Gastrocnemius medialis (tissue), 4 donors: ENCODE data around the gene ZCCHC12. TPM values are rescaled to one million over a fixed set of nuclear protein-coding genes. Genes with fewer than 3 reads are reported as not detected.
A peak's percentile ranks its signal among the peaks of the same experiment; 100 is the strongest.
"Not testable (repeated sequence)": the region's sequence is repeated elsewhere in the genome, so short reads cannot be mapped to it uniquely, and the experiment has no call there.

Source experiments
- ATAC-seq, 2 donors: fragments of 150-250 bp; one replicate each; pipeline ENCODE4 v1.9.1; 2016
- DNase-seq, 2 donors: peaks; one replicate each; pipeline ENCODE4 v3.0.0-alpha.2; 2019
- H3K27ac ChIP-seq, 4 donors: fragments of 200-600 bp; sonication (generic); 1 replicate in 1 of 4; 2 replicates in 3 of 4; pipeline ENCODE4 v1.5.1; 2016 to 2018; ENCODE audit warnings: mild to moderate bottlenecking in 2 of 4, moderate library complexity in 1 of 4
- H3K27me3 ChIP-seq, 3 donors: fragments of 200-600 bp; sonication (generic) in 2 of 3; 1 replicate in 1 of 3; 2 replicates in 2 of 3; pipeline versions ENCODE4 v1.5.1 to v1.6.0; 2016 to 2019; ENCODE audit warnings: mild to moderate bottlenecking in 1 of 3, moderate library complexity in 1 of 3
- H3K36me3 ChIP-seq, 2 donors: fragments of 200-600 bp; sonication (generic) in 1 of 2; one replicate each; pipeline ENCODE4 v1.5.1; 2017 to 2018
- H3K4me1 ChIP-seq, 2 donors: fragments of 200-600 bp; sonication (generic) in 1 of 2; one replicate each; pipeline ENCODE4 v1.5.1; 2016 to 2017; ENCODE audit warnings: mild to moderate bottlenecking in 2 of 2
- H3K4me3 ChIP-seq, 4 donors: fragments of 200-600 bp; sonication (generic) in 3 of 4; 1 replicate in 1 of 4; 2 replicates in 3 of 4; pipeline ENCODE4 v1.5.1; 2016 to 2019; ENCODE audit warnings: mild to moderate bottlenecking in 2 of 4
- H3K9me3 ChIP-seq, 3 donors: fragments of 200-600 bp; sonication (generic) in 2 of 3; 1 replicate in 1 of 3; 2 replicates in 2 of 3; pipeline ENCODE4 v1.5.1; 2016 to 2019
- POLR2A ChIP-seq, 2 donors: fragments of 450-650 bp; IDR thresholded peaks; one replicate each; pipeline ENCODE4 v1.6.1; 2017; ENCODE audit warnings: antibody characterized with exemption in 2 of 2, mild to moderate bottlenecking in 2 of 2, moderate library complexity in 2 of 2
- in situ Hi-C, 4 donors: fragments of 200-750 bp; cut with MboI; loops; one replicate each; pipeline versions ENCODE4 v1.15.0 to v1.8.0; 2017; ENCODE audit warnings: low sequenced_read_pairs in 4 of 4
- intact Hi-C: fragments of 100-400 bp; cut with DNase I; formaldehyde crosslinking; loops from one replicate; pipeline ENCODE4 v1.15.1; 2023; ENCODE audit warnings: low total_unique reads
- total RNA-seq, 4 donors: library from RNA; depleted of rRNA; stranded (reverse); fragments of >200 nt; gene quantifications; one replicate each; pipeline versions ENCODE4 v1.1.0 to v1.2.3, GENCODE V29; 2016
- TF ChIP-seq, protein P1 (sequence below), 5 experiments: fragments of 450-650 bp in 3 of 5; fragments of 200-600 bp in 2 of 5; sonication (generic) in 2 of 5; IDR thresholded peaks in 4 of 5; conservative IDR thresholded peaks in 1 of 5; 1 replicate in 4 of 5; 2 replicates in 1 of 5; pipeline ENCODE4 v1.5.1; 2016 to 2019; ENCODE audit warnings: antibody characterized with exemption in 5 of 5, mild to moderate bottlenecking in 3 of 5, moderate library complexity in 3 of 5

The ZCCHC12 gene
- total RNA-seq, 4 donors from 2014 or later: not detected

DNA sequence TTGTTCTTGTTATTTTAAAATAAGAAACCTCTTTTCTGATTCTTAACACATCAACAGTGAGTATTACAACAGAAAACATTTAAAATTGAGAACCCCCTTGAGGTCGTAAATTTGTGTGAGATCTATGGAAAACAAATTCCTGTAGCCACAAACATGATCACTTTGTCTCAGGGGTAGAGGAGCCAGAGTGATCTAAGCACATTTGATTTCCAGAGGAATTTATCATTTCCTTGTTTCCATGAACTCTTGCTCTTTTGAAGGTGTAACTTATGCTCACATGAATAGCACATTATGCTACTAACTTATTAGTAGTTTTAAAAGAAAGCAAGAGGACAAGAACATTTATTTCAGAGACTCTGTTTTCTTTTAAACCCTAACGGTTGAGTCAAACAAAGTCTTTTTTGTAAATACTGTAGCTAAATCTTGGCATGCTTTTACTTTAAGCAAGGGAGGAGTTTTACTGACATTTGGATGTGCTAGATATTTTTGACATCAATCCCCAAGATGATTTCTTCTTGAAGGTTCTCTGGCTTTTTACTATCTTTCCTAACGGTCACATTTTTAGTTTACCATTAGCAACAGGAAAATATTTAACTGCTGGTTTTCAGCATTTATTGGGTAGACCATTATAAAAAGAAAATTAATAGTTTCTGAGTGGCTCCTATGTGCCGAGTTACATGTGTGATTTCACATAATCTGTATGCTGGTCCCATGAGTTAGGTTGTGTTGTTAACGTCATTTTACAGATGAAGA lies 27.9 kb upstream of the ZCCHC12 start:
- no peaks in the 10 kb centered on the region for H3K36me3 ChIP-seq
- H3K9me3 ChIP-seq: no peaks in the 10 kb centered on the region
- H3K4me3 ChIP-seq: no peak overlapping the region
- in situ Hi-C loops (no loop called here), intact Hi-C loops (no loop called here)
- H3K4me1 ChIP-seq: no peaks in the 10 kb centered on the region
- TF ChIP-seq, protein P1, sequence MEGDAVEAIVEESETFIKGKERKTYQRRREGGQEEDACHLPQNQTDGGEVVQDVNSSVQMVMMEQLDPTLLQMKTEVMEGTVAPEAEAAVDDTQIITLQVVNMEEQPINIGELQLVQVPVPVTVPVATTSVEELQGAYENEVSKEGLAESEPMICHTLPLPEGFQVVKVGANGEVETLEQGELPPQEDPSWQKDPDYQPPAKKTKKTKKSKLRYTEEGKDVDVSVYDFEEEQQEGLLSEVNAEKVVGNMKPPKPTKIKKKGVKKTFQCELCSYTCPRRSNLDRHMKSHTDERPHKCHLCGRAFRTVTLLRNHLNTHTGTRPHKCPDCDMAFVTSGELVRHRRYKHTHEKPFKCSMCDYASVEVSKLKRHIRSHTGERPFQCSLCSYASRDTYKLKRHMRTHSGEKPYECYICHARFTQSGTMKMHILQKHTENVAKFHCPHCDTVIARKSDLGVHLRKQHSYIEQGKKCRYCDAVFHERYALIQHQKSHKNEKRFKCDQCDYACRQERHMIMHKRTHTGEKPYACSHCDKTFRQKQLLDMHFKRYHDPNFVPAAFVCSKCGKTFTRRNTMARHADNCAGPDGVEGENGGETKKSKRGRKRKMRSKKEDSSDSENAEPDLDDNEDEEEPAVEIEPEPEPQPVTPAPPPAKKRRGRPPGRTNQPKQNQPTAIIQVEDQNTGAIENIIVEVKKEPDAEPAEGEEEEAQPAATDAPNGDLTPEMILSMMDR (IDR thresholded peaks at IDR 0.05 in 4 of 5, conservative IDR thresholded peaks at IDR 0.05 in 1 of 5): no peak
- TF ChIP-seq POLR2A (IDR thresholded peaks at IDR 0.05): no peak
- peak overlapping the region in 2 of 4 donors; percentile 25 to 26 for H3K27ac ChIP-seq
- no peak for ATAC-seq
- no peaks in the 10 kb centered on the region for H3K27me3 ChIP-seq
- DNase-seq: no peak

DNA sequence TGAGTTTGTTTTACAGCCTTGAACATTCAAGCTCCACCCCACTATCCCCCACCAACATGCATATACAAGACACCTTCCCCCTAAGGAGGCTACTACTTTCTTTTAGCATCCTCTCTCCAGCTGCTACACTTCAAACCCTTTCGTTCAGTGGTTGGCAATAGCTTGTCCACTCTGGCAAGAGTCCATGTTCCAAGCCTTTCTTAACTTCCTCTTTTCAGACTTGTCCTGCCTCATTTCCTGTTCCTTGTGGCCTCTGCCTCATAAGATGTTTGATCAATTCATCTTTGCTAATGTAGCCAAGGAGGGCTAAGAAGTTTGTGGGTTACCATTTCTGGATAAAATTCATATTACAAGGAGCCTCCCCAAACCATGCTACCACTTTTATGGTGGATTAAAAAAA lies 20.8 kb upstream of the ZCCHC12 start:
- Histone ChIP-seq H3K4me1 (no peaks in the 10 kb centered on the region), H3K27me3 (no peaks in the 10 kb centered on the region), H3K4me3 (no peak overlapping the region), H3K36me3 (no peaks in the 10 kb centered on the region), H3K27ac (no peak overlapping the region), H3K9me3 (no peaks in the 10 kb centered on the region)
- in situ Hi-C loops: loop anchor here in 3 of 4 donors (10.0 to 25.0 kb wide), 3 partner anchors 158 to 341 kb away; no protein-coding TSS in a partner anchor
- DNase-seq (peak in 1 of 2 donors; percentile 14), ATAC-seq (no peak)
- no peak for TF ChIP-seq POLR2A (IDR thresholded peaks at IDR 0.05)
- intact Hi-C loops: no loop called here

DNA sequence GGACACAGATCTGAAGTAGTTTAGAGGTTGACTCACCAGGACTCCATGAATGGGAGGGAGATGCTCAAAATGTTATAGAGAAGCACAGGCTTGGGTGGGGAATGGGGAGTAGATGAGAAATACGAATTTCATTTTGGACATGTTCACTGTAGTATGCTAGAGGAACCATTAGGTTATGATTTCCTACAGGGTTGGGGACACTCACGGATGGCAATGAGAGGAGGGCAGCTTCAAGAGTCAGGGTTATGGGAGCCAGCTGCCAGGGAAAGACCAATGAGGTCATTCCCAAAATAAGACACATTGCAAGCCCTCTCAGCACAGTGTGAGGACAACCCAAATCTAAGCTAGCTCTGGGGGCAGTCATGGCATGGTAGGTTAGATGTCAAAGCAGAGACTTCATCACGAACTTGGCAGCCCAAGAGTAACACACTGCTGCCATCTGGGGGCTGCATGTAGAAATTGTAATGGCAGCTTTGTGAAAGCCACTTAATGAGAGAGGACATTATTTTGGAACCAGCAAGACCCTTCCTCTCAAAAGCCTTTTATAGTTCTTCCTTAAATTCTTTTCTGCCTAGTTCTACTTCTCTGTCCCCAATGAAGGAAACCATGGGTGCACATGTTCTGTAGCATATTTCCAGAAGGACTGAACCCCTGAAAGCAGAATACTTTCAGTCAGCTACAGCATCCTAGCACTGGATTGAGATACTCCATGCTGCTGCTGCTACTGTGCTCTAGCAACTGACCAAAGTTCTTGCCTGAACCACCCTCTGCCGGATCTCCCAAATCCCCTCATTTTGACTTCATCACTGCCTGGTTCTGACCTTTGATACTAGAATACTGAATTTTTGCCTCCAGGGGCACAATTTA lies 16.2 kb upstream of the ZCCHC12 start:
- ATAC-seq (peak in 1 of 2 donors; percentile 53), DNase-seq (peak; percentile 4 to 29)
- no peak overlapping the region for H3K4me3 ChIP-seq
- no peaks in the 10 kb centered on the region for H3K36me3 ChIP-seq
- no peak overlapping the region for H3K27ac ChIP-seq
- no peaks in the 10 kb centered on the region for H3K9me3 ChIP-seq
- in situ Hi-C loops: loop anchor here (5.0 to 25.0 kb wide), 4 partner anchors 163 to 345 kb away; no protein-coding TSS in a partner anchor
- TF ChIP-seq, protein P1 (IDR thresholded peaks at IDR 0.05 in 4 of 5, conservative IDR thresholded peaks at IDR 0.05 in 1 of 5): peak; percentile 53 to 67 (median 66)
- TF ChIP-seq POLR2A (IDR thresholded peaks at IDR 0.05): no peak
- intact Hi-C loops: loop anchor here (1.0 kb wide), 2 partner anchors 163 to 203 kb away; no protein-coding TSS in a partner anchor
- no peaks in the 10 kb centered on the region for H3K27me3 ChIP-seq
- no peaks in the 10 kb centered on the region for H3K4me1 ChIP-seq

DNA sequence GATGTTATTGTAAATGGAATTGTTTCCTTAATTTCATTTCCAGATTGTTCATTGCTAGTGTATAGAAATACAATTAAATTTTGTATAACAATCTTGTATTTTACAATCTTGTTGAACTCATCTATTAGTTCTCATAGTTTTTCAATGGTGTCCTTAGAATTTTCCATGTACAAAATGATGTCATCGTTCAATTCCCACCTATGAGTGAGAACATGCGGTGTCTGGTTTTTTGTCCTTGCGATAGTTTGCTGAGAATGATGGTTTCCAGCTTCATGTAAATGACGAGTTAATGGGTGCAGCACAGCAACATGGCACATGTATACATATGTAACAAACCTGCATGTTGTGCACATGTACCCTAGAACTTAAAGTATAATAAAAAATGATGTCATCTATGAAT lies 6.4 kb upstream of the ZCCHC12 start:
- H3K9me3 ChIP-seq, H3K27ac ChIP-seq, DNase-seq, H3K36me3 ChIP-seq, H3K4me3 ChIP-seq, H3K4me1 ChIP-seq, ATAC-seq, H3K27me3 ChIP-seq, intact Hi-C loops: not testable (repeated sequence)
- in situ Hi-C loops: loop anchor here in 3 of 4 donors (10.0 to 25.0 kb wide), 2 partner anchors 212 to 355 kb away; no protein-coding TSS in a partner anchor

DNA sequence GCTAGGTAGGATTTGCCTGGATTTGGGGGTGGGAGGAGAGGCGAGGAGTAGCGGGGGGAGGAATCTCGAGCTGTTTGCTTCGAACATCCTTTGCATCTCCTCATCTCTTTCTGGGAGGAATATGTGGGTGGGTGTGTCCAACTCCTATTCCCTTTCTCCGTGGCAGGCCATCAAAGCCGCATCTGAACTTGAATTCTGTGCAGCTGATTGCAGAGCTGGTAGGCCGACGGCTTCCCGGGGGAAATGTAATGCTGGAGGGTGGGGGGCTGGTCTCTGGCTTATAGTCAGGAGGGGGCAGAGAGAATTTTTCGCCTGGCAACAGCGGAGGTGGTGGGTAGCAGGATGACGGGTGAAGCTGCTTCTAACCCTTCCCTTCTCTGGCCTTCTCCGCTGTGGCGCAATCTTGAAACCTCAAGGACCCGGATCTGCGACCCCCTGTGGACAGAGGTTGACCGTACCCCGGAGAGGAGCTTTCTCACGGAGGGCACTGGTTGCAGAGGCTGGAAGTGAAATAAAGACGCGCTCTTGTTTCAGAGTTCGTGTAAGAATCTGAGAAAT lies 628 bp downstream of the ZCCHC12 start:
- intact Hi-C loops (no loop called here), in situ Hi-C loops (loop anchor here in 2 of 4 donors (25.0 kb wide), 1 partner anchor 362 kb away; no protein-coding TSS in a partner anchor)
- peaks cover 3 to 5% of the 10 kb centered on the region in 2 donors for H3K4me1 ChIP-seq
- H3K4me3 ChIP-seq: peak overlapping the region in 3 of 4 donors; percentile 33 to 43 (median 38)
- TF ChIP-seq, protein P1 (IDR thresholded peaks at IDR 0.05 in 4 of 5, conservative IDR thresholded peaks at IDR 0.05 in 1 of 5): no peak
- TF ChIP-seq POLR2A (IDR thresholded peaks at IDR 0.05): no peak
- no peak overlapping the region for H3K27ac ChIP-seq
- peaks cover 7 to 40% (median 37%) of the 10 kb centered on the region in 3 donors for H3K27me3 ChIP-seq
- H3K36me3 ChIP-seq: no peaks in the 10 kb centered on the region
- ATAC-seq (no peak), DNase-seq (no peak)
- H3K9me3 ChIP-seq: no peaks in the 10 kb centered on the region
